Gastroesophageal sphincter (tissue), 3 donors: ENCODE results near the gene TRPV6.

Experiments used
- CTCF ChIP-seq, 4 experiments: fragments of 200-600 bp in 2 of 4; fragments of 450-650 bp in 2 of 4; sonication (generic) in 1 of 4; IDR thresholded peaks; one replicate each; pipeline ENCODE4 v1.5.1; 2017 to 2019; ENCODE audit warnings: antibody characterized with exemption in 4 of 4, mild to moderate bottlenecking in 2 of 4, moderate library complexity in 2 of 4
- POLR2A ChIP-seq, 2 donors: fragments of 450-650 bp; IDR thresholded peaks; one replicate each; pipeline ENCODE4 v1.6.1; 2017; ENCODE audit warnings: antibody characterized with exemption in 2 of 2, mild to moderate bottlenecking in 2 of 2, moderate library complexity in 1 of 2

DNA sequence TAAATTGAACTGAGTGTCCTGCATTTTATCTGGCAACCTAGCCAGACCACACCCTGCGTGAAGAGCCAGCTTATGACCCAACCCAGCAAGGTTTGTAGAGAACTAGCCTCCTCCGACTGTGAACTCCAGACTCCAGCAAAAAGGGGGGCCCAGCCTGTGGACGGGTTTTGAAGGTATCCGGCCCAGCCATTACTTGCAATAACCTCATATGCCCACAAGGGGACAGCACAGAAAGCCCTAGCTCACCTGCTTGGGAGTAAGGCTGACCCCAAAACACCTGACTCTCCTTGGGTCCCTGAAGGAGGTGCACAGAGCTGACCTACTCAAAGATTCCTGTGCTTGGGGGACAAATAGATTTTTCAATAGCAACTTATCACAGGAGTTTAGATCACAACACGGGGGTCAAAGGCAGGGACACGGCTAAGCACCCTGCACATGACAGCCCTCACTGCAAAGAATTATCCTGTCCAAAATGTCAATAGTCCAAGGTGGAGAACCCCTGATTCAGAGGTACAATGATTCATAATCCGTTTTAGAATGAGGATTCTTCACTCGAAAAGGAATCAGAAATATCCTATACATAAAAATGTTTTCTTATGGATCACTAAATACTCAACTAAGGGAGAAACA is 4.6 kb downstream of the TRPV6 start:
- TF ChIP-seq CTCF (IDR thresholded peaks at IDR 0.05) (peak in 2 of 4 experiments; percentile 7 to 48), POLR2A (IDR thresholded peaks at IDR 0.05) (no peak)
